Stimulated activated effector memory CD8-positive, alpha-beta T cell treated with anti-CD3 and anti-CD28 coated beads, Interleukin-12 subunit alpha, Interleukin-12 subunit beta, amount 100 ng/mL, for 72 hours (primary cell): ENCODE measurements around the gene TMPRSS13.
"Not testable (repeated sequence)": the region's sequence is repeated elsewhere in the genome, so short reads cannot be mapped to it uniquely, and the experiment has no call there.

ENCODE experiments used
- ATAC-seq: fragments of 150-1000 bp; cut with Tn5 transposase; 2 replicates; pipeline ENCODE4 v1.10.0; 2021
- DNase-seq, 2 donors: peaks; one replicate each; pipeline ENCODE4 v3.0.0; 2021 to 2022; ENCODE audit warnings: low spot score in 2 of 2
- H3K27ac Mint-ChIP-seq: one replicate; pipeline ENCODE4 v1.8.0; 2022; ENCODE audit warnings: mild to moderate bottlenecking, mixed read lengths
- H3K36me3 Mint-ChIP-seq: one replicate; pipeline ENCODE4 v1.8.0; 2022; ENCODE audit warnings: mild to moderate bottlenecking, mixed read lengths
- H3K4me1 Mint-ChIP-seq: one replicate; pipeline ENCODE4 v1.8.0; 2022; ENCODE audit warnings: mixed read lengths
- H3K4me3 Mint-ChIP-seq: one replicate; pipeline ENCODE4 v1.8.0; 2022; ENCODE audit warnings: mild to moderate bottlenecking, mixed read lengths
- H3K9me3 Mint-ChIP-seq: one replicate; pipeline ENCODE4 v1.8.0; 2022; ENCODE audit warnings: mixed read lengths

TMPRSS13 gene

GRCh38 chr11:117927926-117928325, 1.3 kb downstream of the TMPRSS13 start:
- no peaks in the 10 kb centered on the region for H3K9me3 Mint-ChIP-seq
- H3K36me3 Mint-ChIP-seq, result no peaks in the 10 kb centered on the region
- H3K4me3 Mint-ChIP-seq, result no peak overlapping the region
- peaks cover 48% of the 10 kb centered on the region for H3K4me1 Mint-ChIP-seq
- H3K27ac Mint-ChIP-seq, result no peak overlapping the region
- DNase-seq (no peak), ATAC-seq (no peak)

GRCh38 chr11:117926166-117926565, 3.0 kb downstream of the TMPRSS13 start:
- H3K27ac Mint-ChIP-seq, ATAC-seq, H3K9me3 Mint-ChIP-seq: not testable (repeated sequence)

GRCh38 chr11:117925198-117925925, 3.8 kb downstream of the TMPRSS13 start:
- H3K9me3 Mint-ChIP-seq, result no peaks in the 10 kb centered on the region
- H3K4me3 Mint-ChIP-seq, result no peak overlapping the region
- no peak for DNase-seq
- no peak for ATAC-seq
- peak overlapping the region; percentile 60 for H3K27ac Mint-ChIP-seq
- H3K4me1 Mint-ChIP-seq, result peaks cover 22% of the 10 kb centered on the region
- H3K36me3 Mint-ChIP-seq, result no peaks in the 10 kb centered on the region

More at GRCh38 chr11:117926166-117926565, 3.0 kb downstream of the TMPRSS13 start:
- DNase-seq, H3K4me3 Mint-ChIP-seq, H3K36me3 Mint-ChIP-seq: not testable (repeated sequence)
- H3K4me1 Mint-ChIP-seq, result peaks cover 30% of the 10 kb centered on the region

GRCh38 chr11:117924631-117925170, 4.5 kb downstream of the TMPRSS13 start:
- H3K9me3 Mint-ChIP-seq, result no peaks in the 10 kb centered on the region
- peaks cover 21% of the 10 kb centered on the region for H3K4me1 Mint-ChIP-seq
- H3K4me3 Mint-ChIP-seq, result no peak overlapping the region
- ATAC-seq (no peak), DNase-seq (no peak)
- no peaks in the 10 kb centered on the region for H3K36me3 Mint-ChIP-seq
- peak overlapping the region; percentile 60 for H3K27ac Mint-ChIP-seq

- DNase-seq (no peak), ATAC-seq (no peak)
- no peaks in the 10 kb centered on the region for H3K9me3 Mint-ChIP-seq
- H3K4me1 Mint-ChIP-seq, result peaks cover 24% of the 10 kb centered on the region
- peak overlapping the region; percentile 60 for H3K27ac Mint-ChIP-seq
- H3K4me3 Mint-ChIP-seq, result no peak overlapping the region
- H3K36me3 Mint-ChIP-seq, result no peaks in the 10 kb centered on the region
Observed at GRCh38 chr11:117923773-117924172, 5.4 kb downstream of the TMPRSS13 start.

GRCh38 chr11:117923275-117923674, 5.9 kb downstream of the TMPRSS13 start:
- no peak overlapping the region for H3K27ac Mint-ChIP-seq
- no peak overlapping the region for H3K4me3 Mint-ChIP-seq
- no peak for ATAC-seq
- no peaks in the 10 kb centered on the region for H3K36me3 Mint-ChIP-seq
- H3K9me3 Mint-ChIP-seq, result no peaks in the 10 kb centered on the region
- peaks cover 19% of the 10 kb centered on the region for H3K4me1 Mint-ChIP-seq
- no peak for DNase-seq

- no peak for DNase-seq
- Mint-ChIP-seq H3K36me3 (no peaks in the 10 kb centered on the region), H3K4me3 (no peak overlapping the region), H3K27ac (peak overlapping the region; percentile 63), H3K4me1 (peaks cover 14% of the 10 kb centered on the region), H3K9me3 (no peaks in the 10 kb centered on the region)
- ATAC-seq, result no peak
Observed at GRCh38 chr11:117921893-117922292, 7.3 kb downstream of the TMPRSS13 start.

- ATAC-seq, result no peak
- Mint-ChIP-seq H3K4me1 (peaks cover 14% of the 10 kb centered on the region), H3K36me3 (no peaks in the 10 kb centered on the region), H3K4me3 (no peak overlapping the region), H3K27ac (peak overlapping the region; percentile 63), H3K9me3 (no peaks in the 10 kb centered on the region)
- no peak for DNase-seq
Observed at GRCh38 chr11:117921456-117921855, 7.7 kb downstream of the TMPRSS13 start.

GRCh38 chr11:117919781-117920221, 9.4 kb downstream of the TMPRSS13 start:
- Mint-ChIP-seq H3K9me3 (no peaks in the 10 kb centered on the region), H3K4me1 (peaks cover 14% of the 10 kb centered on the region), H3K36me3 (no peaks in the 10 kb centered on the region), H3K27ac (peak overlapping the region; percentile 64), H3K4me3 (no peak overlapping the region)
- ATAC-seq (peak; percentile 94), DNase-seq (no peak)

- Mint-ChIP-seq H3K4me1 (peaks cover 14% of the 10 kb centered on the region), H3K36me3 (no peaks in the 10 kb centered on the region), H3K9me3 (no peaks in the 10 kb centered on the region), H3K27ac (peak overlapping the region; percentile 64), H3K4me3 (no peak overlapping the region)
- DNase-seq (no peak), ATAC-seq (peak; percentile 39)
Observed at GRCh38 chr11:117919341-117919740, 9.9 kb downstream of the TMPRSS13 start.

- no peak overlapping the region for H3K4me3 Mint-ChIP-seq
- H3K36me3 Mint-ChIP-seq, result no peaks in the 10 kb centered on the region
- ATAC-seq (no peak), DNase-seq (no peak)
- peak overlapping the region; percentile 64 for H3K27ac Mint-ChIP-seq
- H3K4me1 Mint-ChIP-seq, result peaks cover 14% of the 10 kb centered on the region
- H3K9me3 Mint-ChIP-seq, result no peaks in the 10 kb centered on the region
Observed at GRCh38 chr11:117918366-117919255, 10.6 kb downstream of the TMPRSS13 start.

GRCh38 chr11:117917591-117918151, 11.5 kb downstream of the TMPRSS13 start:
- H3K27ac Mint-ChIP-seq, result no peak overlapping the region

GRCh38 chr11:117916956-117917355, 12.2 kb downstream of the TMPRSS13 start:
- no peaks in the 10 kb centered on the region for H3K36me3 Mint-ChIP-seq
- no peaks in the 10 kb centered on the region for H3K9me3 Mint-ChIP-seq
- H3K27ac Mint-ChIP-seq, result no peak overlapping the region
- no peak overlapping the region for H3K4me3 Mint-ChIP-seq
- peaks cover 14% of the 10 kb centered on the region for H3K4me1 Mint-ChIP-seq
- DNase-seq (no peak), ATAC-seq (no peak)

More at GRCh38 chr11:117917591-117918151, 11.5 kb downstream of the TMPRSS13 start:
- ATAC-seq (no peak), DNase-seq (no peak)
- Mint-ChIP-seq H3K4me3 (no peak overlapping the region), H3K36me3 (no peaks in the 10 kb centered on the region), H3K4me1 (peaks cover 14% of the 10 kb centered on the region), H3K9me3 (no peaks in the 10 kb centered on the region)

- H3K4me1 Mint-ChIP-seq, result peaks cover 14% of the 10 kb centered on the region
- ATAC-seq (no peak), DNase-seq (no peak)
- H3K4me3 Mint-ChIP-seq, result no peak overlapping the region
- peak overlapping the region; percentile 9 for H3K27ac Mint-ChIP-seq
- no peaks in the 10 kb centered on the region for H3K36me3 Mint-ChIP-seq
- no peaks in the 10 kb centered on the region for H3K9me3 Mint-ChIP-seq
Observed at GRCh38 chr11:117915672-117916235, 13.4 kb downstream of the TMPRSS13 start.
